Aorta (tissue), 5 donors: Measurements from ENCODE around the gene ZNF697. TPM values are rescaled to one million over a fixed set of nuclear protein-coding genes. Genes with fewer than 3 reads are reported as not detected.
"Not testable (repeated sequence)": the region's sequence is repeated elsewhere in the genome, so short reads cannot be mapped to it uniquely, and the experiment has no call there.

ENCODE experiments used
- ATAC-seq: fragments of 200-7000 bp; cut with Tn5 transposase; one replicate; pipeline ENCODE4 v1.9.1; 2022; ENCODE audit warnings: moderate library complexity; ENCODE audit not compliant: low FRiP score
- DNase-seq, 2 donors: peaks; one replicate each; pipeline ENCODE4 v3.0.0-alpha.2; 2020
- H3K27ac ChIP-seq, 2 donors: one replicate each; pipeline ENCODE4 v1.5.1; 2013; ENCODE audit warnings: low read length in 2 of 2, mild to moderate bottlenecking in 2 of 2, moderate library complexity in 2 of 2, control low read depth in 1 of 2, inconsistent platforms in 1 of 2, low read depth in 1 of 2
- H3K27me3 ChIP-seq, 2 donors: one replicate each; pipeline ENCODE4 v1.6.1; 2013; ENCODE audit warnings: control low read depth in 1 of 2, low read length in 1 of 2, mild to moderate bottlenecking in 1 of 2, moderate library complexity in 1 of 2; ENCODE audit not compliant: insufficient read depth in 2 of 2, control insufficient read depth in 1 of 2
- H3K36me3 ChIP-seq, 2 donors: one replicate each; pipeline ENCODE4 v1.6.1; 2013; ENCODE audit warnings: control low read depth in 1 of 2, low read length in 1 of 2, mild to moderate bottlenecking in 1 of 2; ENCODE audit not compliant: insufficient read depth in 2 of 2, control insufficient read depth in 1 of 2
- H3K4me1 ChIP-seq, 2 donors: one replicate each; pipeline ENCODE4 v1.6.1; 2013; ENCODE audit warnings: low read length in 2 of 2, control low read depth in 1 of 2, mild to moderate bottlenecking in 1 of 2, moderate library complexity in 1 of 2; ENCODE audit not compliant: insufficient read depth in 2 of 2, control insufficient read depth in 1 of 2
- H3K4me3 ChIP-seq, 2 donors: one replicate each; pipeline ENCODE4 v1.5.1; 2013; ENCODE audit warnings: low read length in 2 of 2, control low read depth in 1 of 2, mild to moderate bottlenecking in 1 of 2
- H3K9me3 ChIP-seq: one replicate; pipeline ENCODE4 v1.6.1; 2013; ENCODE audit warnings: mild to moderate bottlenecking, low read length; ENCODE audit not compliant: control insufficient read depth
- WGBS, 2 donors: extraction: QIAGEN DNeasy Blood & Tissue Kit; methylation state at CpG; one replicate each; pipeline ENCODE4 v1.1.7; 2013; 5-methylcytosine and 5-hydroxymethylcytosine counted together
- intact Hi-C, 2 donors: fragments of 100-400 bp; cut with DNase I; formaldehyde crosslinking; loops; one replicate each; pipeline versions ENCODE4 v1.14.2 to v1.15.0; 2022
- long read RNA-seq, 2 donors: library from polyadenylated mRNA; unstranded; transcript quantifications; one replicate each; pipeline ENCODE4 v2.0.0, GENCODE V29; 2020 to 2021
- polyA plus RNA-seq, 2 donors: library from polyadenylated mRNA; stranded (reverse); fragments of 200-250 nt; gene quantifications; one replicate each; pipeline ENCODE4 v1.2.3, GENCODE V29; 2013
- total RNA-seq, 2 donors: library from RNA; stranded (reverse); fragmentation: NEBNext Ultra II Directional; extraction: Animal tissue kit (Norgen Biotek cat#: 25700); gene quantifications; one replicate each; pipeline ENCODE4 v1.2.1, GENCODE V29; 2021
- donor health status: healthy with polysubstance abuse.
- donor health status: Bipolar disorder and iron deficiency.
- donor health status: DM: no; HTN: no; CAD: no.
- donor health status: DM: no; HTN: no; CAD: no.
- donor health status: DM: yes; HTN: yes; CAD: no.

Gene ZNF697
- total RNA-seq (1 to 10 TPM; 5.1 to 6.0 TPM), polyA plus RNA-seq (1 to 10 TPM in 1 of 2 donors, under 1 TPM in 1; 0.63 to 1.3 TPM)
- long read RNA-seq, donor 1, partial matches to known transcripts: 0 of 1 reads
- long read RNA-seq, donor 1, other reads (novel, unspliced or antisense): 1 of 1 reads
- long read RNA-seq, donor 2: 0 reads

DNA sequence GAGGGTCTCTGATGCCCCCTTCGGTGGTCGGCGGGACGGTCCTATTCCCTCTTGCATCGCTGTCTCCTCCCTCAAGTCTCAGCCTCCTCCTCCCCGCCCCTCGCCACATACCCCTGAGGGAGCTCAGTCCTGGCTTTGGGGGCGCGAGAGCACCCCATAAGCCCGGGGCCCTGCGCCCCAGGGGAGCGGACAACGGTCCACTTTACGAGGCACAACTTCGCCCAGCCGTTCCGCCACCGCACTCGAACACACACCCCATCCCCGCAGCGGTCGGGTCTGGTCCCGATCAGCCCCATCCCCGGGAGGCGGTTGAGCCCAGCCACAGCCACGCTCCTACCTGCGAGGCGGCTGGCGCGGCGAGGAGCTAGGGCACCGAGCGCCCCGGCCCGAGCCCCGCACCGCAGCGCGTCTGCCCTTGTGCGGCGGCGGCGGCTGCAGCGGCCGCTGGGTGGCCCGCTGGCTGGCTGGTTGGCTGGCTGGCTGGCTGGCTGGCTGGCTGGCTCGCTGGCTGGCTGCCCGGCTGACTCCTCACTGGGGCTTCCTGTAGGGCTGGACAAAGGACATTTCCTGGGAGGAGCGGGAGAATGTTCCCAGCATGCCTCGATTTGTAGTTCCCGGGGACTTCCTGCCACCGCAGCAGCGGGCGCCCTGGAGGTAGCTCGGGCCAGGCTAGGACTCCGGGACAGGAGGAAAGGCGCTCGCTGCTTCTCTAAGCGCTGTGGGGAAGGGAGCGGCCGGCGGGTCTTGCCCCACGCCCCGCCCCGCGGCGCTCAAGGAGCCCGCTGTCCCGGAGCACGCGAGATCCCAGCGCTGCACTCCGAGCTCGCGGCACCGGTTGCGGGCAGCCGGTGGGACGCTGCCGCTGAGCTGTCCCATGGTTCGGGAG, at the start of gene ZNF697:
TSS of gene ZNF697 (minus strand) at position 533 of the 886 bp plus-strand sequence. CDS start 22,166 bp downstream, outside the sequence.
- DNase-seq (peak; percentile 98 to 99), ATAC-seq (peak; percentile 95)
- peak within 1 kb of the TSS; percentile 68 to 77 for H3K4me3 ChIP-seq
- WGBS, 2 donors: 0% methylated on average over 79 to 81 of the region's 81 CpGs
- no peaks in the 10 kb centered on the region for H3K9me3 ChIP-seq
- no peaks in the 10 kb centered on the region for H3K27me3 ChIP-seq
- H3K4me1 ChIP-seq: peaks cover 0 to 4% of the 10 kb centered on the region in 2 donors
- no peaks in the 10 kb centered on the region for H3K36me3 ChIP-seq
- intact Hi-C loops: loop anchor here in 1 of 2 donors (1.0 to 2.0 kb wide), 2 partner anchors 15 to 21 kb away; no protein-coding TSS in a partner anchor
- peak within 1 kb of the TSS; percentile 33 to 68 for H3K27ac ChIP-seq

DNA sequence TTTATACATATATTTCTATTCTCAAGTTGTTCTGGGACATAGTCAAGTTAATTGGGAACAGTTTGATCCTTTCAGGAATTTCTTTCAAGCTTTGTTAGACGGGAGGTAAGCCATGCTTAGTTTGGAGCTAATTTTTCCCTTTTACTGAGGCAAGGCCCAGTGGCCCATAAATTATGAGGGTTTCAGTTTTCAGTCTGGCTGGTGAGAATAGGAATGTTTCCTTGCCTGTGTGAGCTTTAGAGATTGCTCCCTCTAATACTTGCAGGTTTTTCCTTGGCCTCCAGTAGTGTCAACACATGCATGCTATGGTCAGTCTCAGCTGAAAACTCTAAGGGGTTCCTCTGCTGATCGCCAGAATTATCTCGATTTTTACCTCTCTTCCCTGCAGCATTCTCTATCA, 49.5 kb upstream of the ZNF697 start:
- no peaks in the 10 kb centered on the region for H3K4me1 ChIP-seq
- peaks cover 7% of the 10 kb centered on the region for H3K9me3 ChIP-seq
- no peak overlapping the region for H3K4me3 ChIP-seq
- no peaks in the 10 kb centered on the region for H3K36me3 ChIP-seq
- H3K27ac ChIP-seq: no peak overlapping the region
- ATAC-seq (no peak), DNase-seq (no peak)
- WGBS, 2 donors: 39 to 51% methylated on average over 3 of the region's 3 CpGs
- no peaks in the 10 kb centered on the region for H3K27me3 ChIP-seq
- intact Hi-C loops: no loop called here

DNA sequence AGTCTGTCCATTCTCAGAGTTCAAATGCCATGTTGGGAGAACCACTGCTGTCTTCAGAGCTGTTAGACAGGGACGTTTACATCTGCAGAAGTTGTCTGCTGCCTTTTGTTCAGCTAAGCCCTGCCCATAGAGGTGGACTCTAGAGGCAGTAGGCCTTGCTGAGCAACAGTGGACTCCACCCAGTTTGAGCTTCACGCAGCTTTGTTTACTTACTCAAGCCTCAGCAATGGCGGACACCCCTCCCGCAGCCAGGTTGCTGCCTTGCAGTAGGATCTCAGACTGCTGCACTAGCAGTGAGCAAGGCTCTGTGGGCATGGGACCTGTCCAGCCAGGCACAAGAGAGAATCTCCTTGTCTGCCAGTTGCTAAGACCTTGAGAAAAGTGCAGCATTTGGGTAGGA, 48.8 kb upstream of the ZNF697 start:
- DNase-seq, H3K36me3 ChIP-seq, ATAC-seq, H3K27ac ChIP-seq, H3K4me3 ChIP-seq, H3K9me3 ChIP-seq, H3K27me3 ChIP-seq, intact Hi-C loops, H3K4me1 ChIP-seq: not testable (repeated sequence)
- 78 to 87% methylated on average over 4 of the region's 4 CpGs for WGBS, 2 donors

DNA sequence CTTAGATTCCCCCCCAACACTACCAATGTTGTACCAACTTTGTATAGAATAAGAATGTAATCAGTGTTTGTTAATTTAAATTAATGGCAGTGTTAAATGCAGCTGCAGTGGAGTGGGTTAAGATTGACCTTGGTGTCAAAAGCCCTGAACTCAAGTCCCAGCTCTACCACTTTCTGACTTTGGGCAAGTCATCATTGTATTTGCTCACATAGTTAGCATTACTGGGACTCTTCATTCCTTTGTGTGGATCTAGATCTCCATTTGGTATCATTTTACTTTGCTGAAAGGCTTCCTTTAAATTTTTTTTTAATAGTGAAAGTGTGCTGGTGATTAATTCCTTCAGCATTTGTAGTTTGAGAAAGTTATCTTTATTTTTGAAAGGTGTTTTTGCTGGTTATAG, 41.4 kb upstream of the ZNF697 start:
- no peak overlapping the region for H3K27ac ChIP-seq
- DNase-seq: no peak
- no peak overlapping the region for H3K4me3 ChIP-seq
- no peak for ATAC-seq
- H3K27me3 ChIP-seq: no peaks in the 10 kb centered on the region
- intact Hi-C loops: no loop called here
- H3K4me1 ChIP-seq: no peaks in the 10 kb centered on the region
- no peaks in the 10 kb centered on the region for H3K36me3 ChIP-seq
- H3K9me3 ChIP-seq: no peaks in the 10 kb centered on the region

DNA sequence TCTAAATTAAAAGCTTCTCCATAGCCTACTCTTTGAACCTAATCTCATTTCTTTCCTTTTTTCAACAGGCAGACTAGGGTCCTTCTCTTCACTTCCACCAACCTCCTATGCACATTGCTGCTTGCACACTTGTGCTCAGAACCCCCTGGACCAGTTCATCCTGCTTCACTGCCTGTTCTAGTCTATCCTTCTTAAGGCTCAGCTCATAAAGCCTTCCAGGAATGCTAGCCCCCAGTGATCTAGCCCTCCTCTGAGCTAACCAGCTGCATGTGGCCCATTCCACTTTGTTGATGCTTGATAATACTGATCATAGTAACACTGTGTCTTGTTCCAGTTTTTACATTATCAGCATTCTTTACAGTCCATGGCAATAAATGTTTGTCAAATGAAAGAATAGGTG, 40.7 kb upstream of the ZNF697 start:
- no peaks in the 10 kb centered on the region for H3K27me3 ChIP-seq
- ATAC-seq: no peak
- H3K36me3 ChIP-seq: no peaks in the 10 kb centered on the region
- intact Hi-C loops: no loop called here
- H3K4me3 ChIP-seq: no peak overlapping the region
- no peaks in the 10 kb centered on the region for H3K4me1 ChIP-seq
- H3K27ac ChIP-seq: no peak overlapping the region
- H3K9me3 ChIP-seq: no peaks in the 10 kb centered on the region
- DNase-seq: no peak

DNA sequence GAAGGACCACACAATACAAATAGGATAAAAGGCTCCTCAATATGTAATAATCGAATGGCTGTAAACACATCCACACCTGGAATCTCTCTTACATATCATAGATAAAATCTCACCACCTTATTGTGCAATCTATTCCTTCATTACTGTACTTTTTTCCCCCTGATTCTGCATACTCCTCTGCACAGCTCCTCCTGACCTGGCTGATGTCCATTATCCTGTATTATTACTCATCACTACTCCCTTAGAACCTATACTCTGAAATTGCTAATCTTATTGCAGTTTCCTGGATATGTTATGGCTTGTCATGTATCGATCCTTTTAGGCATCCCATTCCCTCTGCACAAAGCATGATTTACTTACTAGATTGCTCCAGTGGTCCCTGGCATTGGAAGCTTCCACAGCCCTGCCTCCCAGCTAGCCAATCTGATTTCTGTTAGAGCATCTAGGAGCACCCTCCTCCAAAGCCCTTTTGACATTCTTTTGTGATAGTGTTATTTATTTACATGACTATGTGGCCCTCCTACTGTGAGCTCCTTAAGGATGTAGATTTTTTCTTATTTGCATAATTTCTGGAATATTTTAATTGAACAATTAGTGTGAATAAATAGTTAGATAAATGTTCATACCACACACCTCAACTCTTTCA, 39.5 kb upstream of the ZNF697 start:
- no peak overlapping the region for H3K27ac ChIP-seq
- no peak for DNase-seq
- H3K4me1 ChIP-seq: no peaks in the 10 kb centered on the region
- H3K9me3 ChIP-seq: no peaks in the 10 kb centered on the region
- ATAC-seq: no peak
- intact Hi-C loops: no loop called here
- no peaks in the 10 kb centered on the region for H3K36me3 ChIP-seq
- no peak overlapping the region for H3K4me3 ChIP-seq
- no peaks in the 10 kb centered on the region for H3K27me3 ChIP-seq
- WGBS, 2 donors: 67 to 74% methylated on average over 2 of the region's 2 CpGs

DNA sequence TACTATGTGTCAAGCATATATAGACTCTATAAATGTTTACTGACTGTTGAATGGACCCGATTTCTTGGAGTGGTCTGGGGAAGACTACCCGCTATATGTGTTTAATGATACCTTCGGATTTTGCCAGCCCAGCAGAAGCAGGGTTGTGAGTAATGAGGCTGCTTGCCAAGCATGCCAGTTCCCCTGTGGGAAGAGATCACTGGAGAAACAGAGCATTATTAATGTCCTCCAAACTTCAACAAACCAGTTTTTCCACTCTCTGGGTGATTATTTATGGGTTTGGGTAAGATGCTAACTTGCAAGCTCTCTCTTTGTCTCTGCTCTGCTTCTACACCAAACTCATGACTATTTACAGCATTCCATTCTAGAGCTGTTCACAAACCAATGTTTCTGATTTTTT, 38.6 kb upstream of the ZNF697 start:
- WGBS, 2 donors: 47 to 51% methylated on average over 3 of the region's 3 CpGs
- DNase-seq (no peak), ATAC-seq (no peak)
- Histone ChIP-seq H3K4me3 (no peak overlapping the region), H3K27me3 (no peaks in the 10 kb centered on the region), H3K27ac (no peak overlapping the region), H3K9me3 (no peaks in the 10 kb centered on the region), H3K36me3 (no peaks in the 10 kb centered on the region), H3K4me1 (no peaks in the 10 kb centered on the region)
- intact Hi-C loops: no loop called here

DNA sequence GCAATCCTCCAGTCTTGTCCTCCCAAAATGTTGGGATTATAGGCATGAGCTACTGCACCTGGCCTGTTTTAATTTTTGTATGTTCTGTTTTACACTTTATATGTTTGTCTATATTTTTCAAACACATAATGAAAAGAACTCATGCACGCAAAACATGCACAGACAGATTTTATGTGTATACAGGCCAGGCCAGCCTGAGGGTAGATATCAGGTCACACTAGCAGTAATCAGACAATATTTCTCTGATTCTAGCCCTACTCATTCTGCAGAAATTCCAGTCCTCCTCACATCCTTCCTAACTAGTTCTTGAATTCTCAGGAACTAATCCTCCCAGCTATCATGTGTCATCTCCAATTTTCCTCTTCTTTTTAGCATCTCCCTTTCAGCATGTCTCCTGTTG, 35.8 kb upstream of the ZNF697 start:
- H3K4me3 ChIP-seq: no peak overlapping the region
- H3K27ac ChIP-seq: no peak overlapping the region
- H3K36me3 ChIP-seq: no peaks in the 10 kb centered on the region
- 91 to 99% methylated on average over 1 of the region's 1 CpG for WGBS, 2 donors
- H3K27me3 ChIP-seq: no peaks in the 10 kb centered on the region
- H3K9me3 ChIP-seq: no peaks in the 10 kb centered on the region
- no peak for ATAC-seq
- no peaks in the 10 kb centered on the region for H3K4me1 ChIP-seq
- DNase-seq: no peak
- intact Hi-C loops: no loop called here

DNA sequence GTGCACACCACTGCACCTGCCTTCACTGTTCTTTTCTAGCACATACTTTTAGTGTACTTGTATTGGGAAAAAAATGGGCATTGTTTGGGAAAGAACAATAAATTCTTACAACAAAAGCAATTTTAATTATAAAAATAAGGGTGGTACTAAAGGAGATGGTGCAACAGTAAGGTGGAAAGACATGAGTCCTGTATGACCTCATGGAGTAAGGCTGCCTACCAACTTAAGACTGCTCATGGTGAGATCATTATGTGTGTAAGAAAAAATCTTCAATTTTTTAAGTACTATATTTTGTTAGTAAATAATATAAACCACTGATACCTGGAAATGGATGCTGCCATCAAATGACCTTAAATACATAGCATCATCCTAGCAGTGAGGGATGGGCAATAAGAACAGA, 34.1 kb upstream of the ZNF697 start:
- no peak for ATAC-seq

More for the DNA sequence above, 34.1 kb upstream of the ZNF697 start:
- Histone ChIP-seq H3K27me3 (no peaks in the 10 kb centered on the region), H3K4me1 (no peaks in the 10 kb centered on the region), H3K27ac (no peak overlapping the region), H3K4me3 (no peak overlapping the region), H3K36me3 (no peaks in the 10 kb centered on the region), H3K9me3 (no peaks in the 10 kb centered on the region)
- intact Hi-C loops: no loop called here
- DNase-seq: no peak
